Measurements from ENCODE around the gene TEKT3.

The TEKT3 gene

DNA sequence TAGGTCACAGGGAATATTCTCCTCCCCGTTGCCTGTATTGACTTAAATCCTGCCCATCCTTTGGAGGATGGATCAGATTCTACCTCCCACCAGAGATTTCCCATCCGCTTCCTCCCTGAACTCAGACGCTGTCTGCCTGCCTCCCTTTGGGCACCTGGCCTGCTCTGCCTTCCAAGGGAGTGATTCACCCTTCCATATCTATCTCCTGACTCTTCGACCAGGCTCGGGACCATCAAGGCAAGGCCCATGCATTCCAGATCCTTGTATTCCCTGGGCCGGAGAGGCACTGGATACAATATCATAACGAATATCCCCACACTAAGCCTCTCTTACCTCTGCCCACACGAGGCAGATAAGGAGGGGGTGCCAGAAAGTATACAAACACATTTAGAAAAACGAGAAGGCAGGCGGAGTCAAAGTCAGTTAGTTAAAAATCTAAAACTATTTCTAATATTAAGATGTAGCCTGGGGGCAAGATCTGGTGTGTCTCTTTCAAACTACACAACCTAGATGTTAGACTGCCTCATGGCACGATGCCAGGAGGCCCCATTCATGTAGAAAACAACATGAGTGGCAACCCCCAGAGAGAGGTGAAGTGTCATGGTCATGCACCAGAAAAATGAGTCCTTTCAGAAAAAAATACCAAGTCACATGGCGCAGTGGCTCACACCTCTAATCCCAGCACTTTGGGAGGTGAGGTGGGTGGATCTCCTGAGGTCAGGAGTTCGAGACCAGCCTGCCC, 85.5 kb downstream of the TEKT3 start:
- Histone ChIP-seq H3K36me3 (ENCODE audit: insufficient read depth, low read length) (no peaks in the 10 kb centered on the region), H3K4me1 (ENCODE audit: insufficient read depth, low read length) (peaks cover 3% of the 10 kb centered on the region), H2AFZ (ENCODE audit: low read depth, low read length) (no peak overlapping the region), H3K9me3 (ENCODE audit: low read length) (no peaks in the 10 kb centered on the region), H3K27me3 (ENCODE audit: insufficient read depth, low read length) (no peaks in the 10 kb centered on the region), H3K4me3 (ENCODE audit: low read length) (no peak overlapping the region)

Data from neuron (in vitro differentiated cells).